CD4-positive, alpha-beta T cell treated with Interleukin-15 for 1 hour (primary cell): ENCODE measurements around the gene ETS2.

Experiments
- DNase-seq: peaks from one replicate; pipeline ENCODE4 v3.0.0-alpha.2; 2020

Gene ETS2

DNA sequence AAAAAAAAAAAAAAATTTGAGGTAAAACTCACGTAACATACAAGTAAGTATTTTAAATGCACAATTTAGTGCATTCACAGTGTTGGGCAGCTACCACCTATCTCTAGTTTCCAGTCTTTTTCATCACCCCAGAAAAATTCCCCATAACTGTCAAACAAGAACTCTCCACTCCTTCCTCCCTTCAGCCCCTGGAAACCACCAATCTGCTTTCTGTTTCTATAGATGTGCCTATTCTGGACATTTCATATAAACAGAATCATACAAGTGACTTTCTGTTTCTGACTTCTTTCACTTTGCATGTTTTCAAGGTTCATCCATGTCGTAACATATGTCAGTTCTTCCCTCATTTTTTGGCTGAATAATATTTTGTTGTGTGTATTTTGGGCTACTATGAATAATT is 24.9 kb upstream of the ETS2 start:
- DNase-seq, result no peak

DNA sequence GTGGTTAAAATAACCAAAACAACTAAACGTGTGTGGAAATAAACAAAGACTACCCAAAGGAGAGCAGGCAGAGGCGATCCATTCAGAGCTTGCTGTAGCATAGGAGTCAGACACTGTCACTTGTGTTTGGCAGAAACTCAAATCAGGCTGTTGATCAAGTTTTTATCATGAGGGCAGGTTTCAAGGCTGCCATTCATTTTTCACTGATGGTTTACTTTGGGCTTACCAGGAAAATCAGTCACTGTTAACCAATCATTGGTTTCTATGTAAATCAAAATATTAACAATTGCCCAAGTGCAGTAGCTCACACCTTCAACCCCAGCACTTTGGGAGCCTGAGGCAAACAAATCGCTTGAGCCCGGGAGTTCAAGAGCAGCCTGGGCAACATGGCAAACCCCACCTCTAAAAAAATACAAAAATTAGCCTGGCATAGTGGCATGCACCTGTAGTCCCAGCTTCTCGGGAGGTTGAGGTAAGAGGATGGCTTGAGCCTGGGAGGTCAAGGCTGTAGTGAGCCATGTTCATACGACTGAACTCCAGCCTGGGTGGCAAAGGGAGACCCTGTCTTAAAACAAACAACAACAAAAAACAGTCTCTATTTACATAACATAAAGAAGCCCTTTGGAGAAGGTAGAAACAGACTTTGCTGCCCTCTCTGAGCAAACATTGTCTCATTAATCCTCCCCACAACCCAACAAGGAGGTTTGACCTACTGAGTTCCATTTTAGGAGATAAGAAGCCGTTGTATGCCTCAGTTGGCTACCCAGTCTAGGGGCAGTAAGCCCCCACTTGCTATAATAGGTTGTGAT is 21.1 kb upstream of the ETS2 start:
- DNase-seq, result no peak

DNA sequence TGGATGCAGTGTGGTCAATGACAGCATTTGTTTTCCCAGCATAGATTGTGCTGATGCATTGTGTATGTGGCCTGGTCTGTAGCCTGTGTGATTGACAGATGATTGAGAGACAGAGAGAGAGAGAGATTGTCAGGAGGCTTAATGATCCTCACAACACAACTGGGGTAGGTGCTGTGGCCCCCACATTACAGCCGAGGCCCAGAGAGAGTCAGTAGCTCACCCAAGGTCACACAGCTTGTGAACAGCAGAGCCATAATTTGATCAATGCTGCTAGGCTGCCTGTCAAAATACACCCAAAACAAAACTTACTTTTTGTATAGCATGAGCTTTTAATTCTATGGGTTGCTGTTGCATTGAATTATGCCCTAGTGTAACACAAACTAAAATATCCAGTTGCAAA is 20.2 kb upstream of the ETS2 start:
- no peak for DNase-seq

DNA sequence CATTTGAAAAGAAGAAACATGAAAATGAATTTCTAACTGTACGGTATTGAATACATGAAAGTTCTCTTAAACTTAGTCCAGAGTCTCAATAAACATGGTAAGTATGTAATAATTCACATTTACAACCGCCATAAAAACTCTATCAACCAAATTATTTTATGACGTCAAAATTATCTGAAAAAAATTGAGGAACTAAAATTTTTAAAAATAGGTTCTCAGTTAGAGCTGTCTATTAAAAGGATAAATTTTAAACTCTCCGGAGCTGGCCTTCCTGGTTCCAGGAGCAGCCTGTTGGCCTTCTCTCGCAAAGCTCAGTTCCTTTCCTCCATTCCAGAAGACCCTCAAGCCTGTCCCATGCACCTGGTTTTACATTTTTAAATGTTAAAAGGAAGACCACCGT is 18.7 kb upstream of the ETS2 start:
- no peak for DNase-seq

DNA sequence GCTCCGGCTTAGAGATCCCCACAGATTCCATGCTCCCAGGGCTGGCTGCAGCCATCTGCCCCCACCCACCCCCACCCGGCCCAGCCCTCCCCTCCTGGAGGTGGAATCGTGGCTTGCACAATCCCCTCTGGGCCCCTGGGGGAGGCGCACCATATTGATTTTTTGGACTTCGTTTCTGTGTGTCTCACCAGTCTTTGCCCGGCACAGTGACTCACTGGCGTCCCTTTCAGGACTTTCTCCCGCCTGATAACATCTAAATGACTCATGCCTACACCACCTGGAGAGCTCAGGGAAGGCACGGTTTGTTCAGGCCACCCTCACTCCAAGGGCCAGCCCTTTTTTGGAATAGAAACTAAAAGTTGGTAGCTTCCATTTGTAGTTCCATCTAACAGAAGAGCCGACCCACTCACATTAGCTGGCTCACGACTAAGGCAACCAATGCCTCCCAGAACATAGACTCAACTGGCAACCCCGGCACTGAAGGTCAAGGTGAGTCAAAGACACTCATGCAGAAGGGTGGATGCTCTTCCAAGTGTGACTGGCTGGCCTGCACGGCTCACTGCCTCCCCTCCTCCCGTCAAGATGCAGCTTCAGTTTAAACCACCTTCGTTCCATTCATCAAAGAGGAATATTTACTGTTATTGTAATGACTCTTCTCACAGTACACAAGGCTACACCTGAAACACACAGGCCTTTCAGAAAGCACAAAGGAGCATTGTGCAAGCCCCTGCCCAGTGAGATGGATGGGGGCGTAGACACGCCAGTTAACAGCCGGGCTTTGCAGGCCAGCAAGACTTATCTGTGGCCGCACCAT is 18.1 kb upstream of the ETS2 start:
- DNase-seq, result no peak

DNA sequence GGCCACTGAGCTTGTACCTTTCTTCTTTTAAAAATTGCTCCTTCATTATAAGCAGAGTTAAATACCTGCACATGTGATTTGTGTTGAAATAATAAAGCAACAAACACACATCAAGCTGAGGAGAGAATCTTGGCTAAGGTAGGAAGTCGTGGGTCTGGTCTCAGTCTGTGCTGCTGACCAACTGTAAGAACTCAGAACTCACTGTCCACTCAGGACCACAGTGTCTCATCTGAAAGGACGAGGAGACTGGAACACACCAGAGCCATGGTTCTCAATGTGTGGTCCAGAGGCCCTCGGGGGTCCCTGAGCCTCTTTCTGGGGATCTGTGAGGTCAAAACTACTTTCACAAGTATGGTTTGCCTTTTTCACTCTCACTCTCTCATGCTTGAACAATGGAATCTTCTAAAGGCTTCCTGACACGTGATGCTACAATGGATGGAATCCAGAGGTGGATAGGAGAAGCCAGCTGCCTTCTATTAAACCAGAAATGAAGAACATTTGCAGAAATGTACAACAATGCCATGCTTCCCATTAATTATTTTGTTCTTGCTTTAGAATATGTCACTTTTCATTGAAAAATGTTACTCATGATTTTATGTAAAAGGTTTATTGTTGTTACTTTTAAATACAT is 17.3 kb upstream of the ETS2 start:
- DNase-seq, result no peak

DNA sequence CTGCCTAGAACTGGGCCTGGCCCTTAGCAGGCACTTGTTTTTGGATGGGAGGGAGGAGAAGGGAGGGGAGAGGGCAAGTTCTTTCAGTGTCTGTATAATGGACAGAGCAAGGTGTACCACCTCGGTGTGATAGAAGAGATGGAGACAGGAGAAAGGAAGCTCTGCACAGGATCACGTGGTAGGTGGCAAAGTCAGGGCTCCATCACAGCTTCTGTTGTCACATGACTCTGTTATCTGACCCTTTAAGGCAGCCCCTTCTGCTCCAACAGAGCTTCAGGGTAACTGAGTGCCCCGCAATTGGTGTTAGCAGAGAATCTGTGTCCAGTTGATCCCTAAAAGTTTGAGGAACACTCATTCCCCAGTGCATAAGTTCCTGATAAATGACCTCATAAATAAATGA is 16.5 kb upstream of the ETS2 start:
- DNase-seq, result no peak

DNA sequence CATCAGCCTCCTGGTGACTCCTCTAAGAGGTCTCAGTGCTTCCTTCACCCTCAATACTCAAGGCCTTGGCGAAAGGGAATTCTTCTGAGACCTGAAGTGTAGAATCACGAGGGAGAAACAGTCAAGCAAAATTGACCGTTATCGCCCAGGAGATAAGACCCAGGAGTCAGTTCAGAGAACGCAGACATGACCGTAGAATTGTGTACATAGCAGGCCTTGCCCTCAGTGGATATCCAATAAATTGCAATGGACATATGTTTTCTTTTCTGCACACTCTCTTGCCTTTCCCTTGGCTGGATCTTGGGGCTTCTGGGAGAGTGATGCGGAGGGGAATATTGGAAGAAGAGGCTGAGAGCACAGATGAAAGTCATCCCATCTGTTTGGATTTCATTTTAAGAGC is 15.7 kb upstream of the ETS2 start:
- no peak for DNase-seq

DNA sequence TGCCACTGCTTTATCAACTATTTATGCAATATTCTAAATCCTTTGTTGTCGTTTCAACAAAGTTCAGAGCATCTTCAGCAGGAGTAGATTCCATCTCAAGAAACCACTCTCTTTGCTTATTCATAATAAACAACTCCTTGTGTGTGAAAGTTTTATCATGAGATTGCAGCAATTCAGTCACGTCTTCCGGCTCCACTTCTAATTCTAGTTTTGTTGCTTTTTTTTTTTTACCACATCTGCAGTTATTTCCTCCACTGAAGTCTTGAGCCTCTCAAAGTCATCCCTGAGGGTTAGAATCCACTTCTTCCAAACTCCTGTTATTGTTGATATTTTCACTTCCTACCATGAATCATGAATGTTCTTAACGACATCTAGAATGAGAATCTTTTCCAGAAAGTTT is 14.8 kb upstream of the ETS2 start:
- DNase-seq, result no peak

DNA sequence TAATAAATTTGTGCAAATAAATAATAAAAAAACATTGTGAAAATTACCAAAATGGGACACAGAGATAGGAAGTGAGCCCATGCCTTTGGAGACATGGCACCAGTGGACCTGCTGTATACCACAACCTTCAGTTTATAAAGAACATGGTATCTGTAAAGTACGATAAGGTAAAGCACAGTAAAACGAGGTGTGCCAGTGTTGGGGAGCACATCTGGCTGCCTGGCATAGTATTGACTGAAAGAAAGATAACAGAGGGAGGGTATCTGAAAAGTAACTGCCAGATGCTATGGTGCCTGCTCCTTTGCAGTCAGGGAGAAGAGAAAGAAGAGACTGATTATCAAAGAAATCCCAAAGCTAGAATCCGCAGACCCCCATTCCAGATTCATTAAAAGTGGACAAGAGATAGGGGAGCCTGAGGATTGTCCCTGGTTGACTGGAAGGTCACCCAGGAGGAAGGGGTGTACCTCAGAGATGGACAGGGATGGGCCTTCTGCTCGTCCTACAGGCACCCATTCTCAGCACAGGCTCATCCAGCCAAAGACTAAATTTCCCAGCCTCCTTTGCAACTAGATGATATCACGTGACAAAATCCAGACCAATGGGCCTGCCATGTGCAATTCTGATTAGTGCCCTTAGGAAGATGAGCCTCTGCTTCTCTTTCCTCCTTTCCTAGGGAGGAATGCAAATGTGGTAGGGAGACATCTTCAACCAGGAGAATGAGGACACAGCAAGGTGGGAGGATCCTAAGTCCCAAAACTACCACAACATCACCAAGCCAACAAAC is 12.9 kb upstream of the ETS2 start:
- no peak for DNase-seq

DNA sequence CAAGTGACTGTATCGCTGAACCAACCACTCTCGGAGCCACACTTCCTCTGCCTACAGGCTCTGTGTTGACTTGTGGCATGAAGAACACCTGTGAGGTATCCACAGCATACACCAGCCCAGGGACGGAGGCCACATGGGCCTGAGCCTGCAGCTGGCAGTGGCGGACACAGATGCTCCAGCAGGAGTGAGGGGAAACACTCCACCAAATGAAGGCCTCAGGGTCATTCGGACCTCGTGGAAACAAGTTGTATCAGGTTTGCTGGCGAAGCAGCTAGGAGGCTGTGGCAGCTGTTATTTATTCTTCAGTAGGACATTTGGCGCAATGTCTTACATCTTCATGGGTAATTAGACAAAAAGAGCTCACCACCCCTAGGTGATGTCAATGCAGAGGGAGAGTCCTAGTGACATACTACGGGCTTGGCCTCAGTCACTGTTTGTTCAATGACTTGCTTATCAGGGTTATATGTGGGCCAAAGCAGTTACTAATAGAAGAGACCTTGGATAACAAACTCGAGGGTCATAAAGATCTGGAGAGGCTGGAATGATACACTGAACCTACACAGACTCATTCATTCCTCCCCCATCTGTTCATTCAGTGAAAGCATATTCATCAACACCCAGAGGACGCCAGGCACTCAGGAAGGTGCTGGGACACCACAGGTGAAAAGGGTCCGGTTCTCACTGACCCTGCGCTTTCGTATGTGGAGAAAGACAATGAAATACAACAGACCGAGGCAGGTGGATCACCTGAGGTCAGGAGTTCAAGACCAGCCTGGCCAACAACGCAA is 11.6 kb upstream of the ETS2 start:
- DNase-seq, result no peak

DNA sequence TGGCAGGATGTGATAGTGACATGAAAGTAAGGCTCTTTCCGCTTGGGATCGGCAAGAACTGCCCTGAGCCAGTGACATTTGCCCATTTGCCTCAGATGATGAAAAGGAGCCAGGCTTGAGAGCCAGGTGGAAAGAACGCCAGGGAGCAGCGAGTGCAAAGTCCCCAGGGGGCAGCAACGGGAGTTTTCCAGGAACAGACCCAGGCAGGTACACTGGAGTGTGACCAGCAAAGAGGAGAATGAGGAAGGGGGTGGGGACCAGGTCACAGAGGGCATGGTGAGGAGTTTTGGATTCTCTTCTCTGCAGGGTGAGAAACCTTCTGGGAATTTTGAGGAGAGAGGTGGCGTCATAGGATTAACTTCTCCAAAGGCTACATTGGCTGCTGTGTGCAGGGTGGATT is 10.8 kb upstream of the ETS2 start:
- no peak for DNase-seq

DNA sequence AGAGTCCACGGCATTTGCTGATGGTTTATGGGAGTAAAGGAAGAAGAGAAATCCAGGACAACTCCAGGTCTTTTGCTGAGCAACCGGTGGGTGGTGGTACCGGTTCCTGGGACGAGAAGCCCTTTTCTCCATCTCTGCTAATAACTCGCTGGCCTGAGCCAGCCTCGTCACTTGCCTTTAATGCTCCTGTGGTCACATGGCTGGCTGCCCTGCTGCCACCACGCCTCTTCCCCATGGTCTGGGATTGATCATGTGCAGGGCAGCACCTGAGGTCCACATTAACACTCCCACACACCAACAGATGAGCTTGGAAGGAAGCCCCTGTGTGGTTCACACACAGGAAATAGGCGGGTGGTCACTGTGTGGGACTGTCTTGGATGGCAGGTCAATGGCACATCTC is 10.3 kb upstream of the ETS2 start:
- no peak for DNase-seq

DNA sequence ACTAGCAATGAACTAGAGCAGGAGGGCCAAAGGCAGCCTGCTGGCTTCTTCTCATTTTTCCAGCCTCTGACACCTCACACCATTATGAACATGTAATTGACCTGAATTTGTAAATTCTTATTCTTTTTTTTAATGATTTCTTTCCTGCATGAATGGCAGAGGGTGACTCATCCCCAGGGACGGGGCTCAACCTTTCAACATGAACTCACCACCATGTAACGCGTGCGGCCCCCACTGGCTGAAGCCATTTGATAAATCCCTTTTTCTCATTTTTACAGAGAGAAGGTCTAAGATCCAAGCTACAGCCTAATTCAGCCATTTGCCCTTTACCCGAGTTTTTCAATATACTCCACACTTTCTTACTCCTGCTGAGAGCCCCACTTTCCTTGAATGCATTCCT is 9.3 kb upstream of the ETS2 start:
- DNase-seq, result no peak

DNA sequence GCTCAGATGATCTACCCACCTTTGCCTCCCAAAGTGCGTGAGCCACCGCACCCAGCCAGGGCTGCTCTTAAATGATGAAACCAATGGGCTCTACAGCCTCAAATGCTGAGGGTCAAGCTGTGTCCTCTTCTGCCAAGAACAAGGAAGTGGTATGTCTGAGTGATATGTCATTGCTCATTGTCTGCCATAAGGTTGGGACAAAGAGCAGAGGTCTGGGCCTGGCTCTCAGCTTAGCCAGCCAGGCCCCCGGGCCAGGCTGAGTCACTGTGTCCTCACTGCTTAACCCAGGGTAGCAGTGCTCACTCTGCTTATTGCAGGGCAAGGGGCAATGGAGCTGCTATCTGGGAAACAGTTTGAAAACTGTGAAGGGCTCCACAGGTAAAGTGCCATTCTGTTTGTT is 8.3 kb upstream of the ETS2 start:
- DNase-seq, result peak; percentile 36

DNA sequence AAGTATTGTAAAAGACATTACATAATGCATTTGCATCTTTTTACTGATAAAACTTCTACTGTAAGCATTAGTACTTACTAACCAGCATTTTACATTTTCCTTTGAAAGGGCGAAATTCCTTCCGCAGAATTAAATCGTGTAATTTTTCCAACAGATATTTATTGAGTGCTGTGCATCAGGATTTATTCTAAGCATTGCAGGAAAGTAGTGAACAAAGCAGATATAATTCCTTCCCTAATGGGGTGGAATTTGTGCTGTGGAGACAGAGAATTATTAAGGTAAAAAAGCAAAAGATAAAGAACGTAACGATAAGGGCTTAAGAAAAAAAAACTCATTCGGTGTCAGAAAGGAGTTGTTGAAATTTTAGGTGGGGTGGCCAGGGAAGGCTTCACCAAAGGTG is 7.6 kb upstream of the ETS2 start:
- no peak for DNase-seq

DNA sequence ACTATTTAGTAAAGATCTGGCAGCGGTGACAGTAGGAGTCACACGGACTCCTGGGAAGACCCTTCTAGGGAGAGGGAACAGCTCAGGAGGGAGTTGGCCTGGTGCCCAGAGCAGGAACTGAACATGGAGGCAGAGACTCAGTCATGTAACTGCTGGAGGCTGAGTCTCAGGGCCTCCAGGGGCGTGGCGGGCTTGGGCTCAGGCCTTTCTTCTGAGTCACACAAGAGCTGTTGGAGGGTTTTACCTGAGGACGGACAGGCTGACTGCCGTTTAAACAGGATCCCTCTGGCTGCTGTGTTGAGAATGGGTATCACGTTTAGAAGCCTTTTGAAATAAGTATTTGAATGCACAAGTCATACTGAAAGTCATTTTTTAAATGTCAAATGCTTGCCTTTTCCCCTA is 7.2 kb upstream of the ETS2 start:
- DNase-seq, result no peak

DNA sequence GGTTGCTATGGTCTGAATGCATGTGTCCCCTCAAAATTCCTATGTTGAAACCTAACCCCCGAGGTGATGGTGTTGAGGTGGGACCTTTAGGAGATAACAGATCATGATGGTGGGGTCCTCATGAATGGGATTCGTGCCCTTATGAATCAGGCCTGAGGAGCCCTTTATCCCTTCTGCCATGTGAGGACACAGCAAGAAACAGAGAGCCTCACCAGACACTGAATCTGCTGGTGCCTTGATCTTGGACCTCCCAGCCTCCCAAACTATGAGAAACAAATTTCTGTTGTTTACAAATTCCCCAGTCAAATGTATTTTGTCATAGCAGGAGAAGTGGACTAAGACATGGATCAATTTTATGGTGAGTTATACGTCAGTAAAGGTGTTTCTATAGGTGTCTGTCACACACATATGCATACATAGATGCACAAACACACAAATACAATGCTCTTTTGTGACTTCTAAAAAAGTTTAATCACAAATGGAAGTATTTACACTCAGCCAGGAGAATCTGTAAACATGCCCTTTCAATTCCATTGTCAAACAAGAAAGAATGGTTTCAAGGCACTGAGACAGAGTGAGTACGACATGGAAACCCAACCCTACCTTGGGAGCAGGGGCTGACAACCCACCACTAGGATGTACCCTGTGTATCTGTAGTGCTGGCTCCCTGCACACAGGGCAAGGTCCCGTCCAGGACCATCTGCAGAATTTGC is 5.5 kb upstream of the ETS2 start:
- no peak for DNase-seq

DNA sequence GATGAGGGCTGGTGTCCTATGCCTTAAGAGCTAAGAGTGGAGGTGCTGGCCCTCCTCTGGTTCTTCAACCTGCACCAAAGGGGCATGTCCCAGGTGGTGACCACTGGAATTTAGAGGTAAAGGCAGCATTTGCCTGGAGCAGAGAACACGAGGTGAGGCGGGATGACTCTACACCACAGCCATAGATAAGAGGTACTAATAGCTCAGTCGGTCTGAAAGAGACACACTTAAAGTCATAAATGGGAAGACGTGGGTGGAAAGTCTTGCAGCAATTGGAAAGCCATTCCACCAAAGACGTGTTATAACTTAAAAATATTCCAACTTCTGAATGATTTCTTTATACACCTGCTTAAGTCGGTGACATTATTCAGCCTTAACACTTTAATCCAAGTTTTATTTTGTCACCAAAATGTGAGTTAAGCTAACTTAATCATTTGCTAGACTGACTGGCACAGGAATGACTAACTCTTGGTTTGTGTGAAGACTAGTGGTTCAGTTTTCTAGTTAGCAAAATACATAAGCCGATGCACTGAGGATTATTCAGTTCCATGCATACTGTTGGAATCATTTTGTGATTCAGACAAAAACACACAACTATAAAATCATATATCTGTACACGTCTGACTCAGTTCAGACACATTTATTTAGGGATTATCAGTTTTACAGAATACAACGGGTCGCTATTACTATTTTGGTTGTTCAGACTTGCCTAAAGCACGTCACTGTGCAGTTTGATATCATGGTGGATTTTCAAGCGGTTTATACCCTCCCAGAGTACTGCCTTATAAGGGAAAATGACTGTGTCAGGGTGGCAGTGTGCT is 4.6 kb upstream of the ETS2 start:
- DNase-seq, result no peak
